OCI-LY7 (cell line): ENCODE measurements around the gene CFAP20.

Experiments used
- CTCF ChIP-seq: fragments of 200-600 bp; sonication (generic); conservative IDR thresholded peaks from 2 replicates; pipeline ENCODE4 v1.5.1; 2014; ENCODE audit warnings: mild to moderate bottlenecking, antibody characterized with exemption, low read length, moderate library complexity, mixed read lengths
- EZH2phosphoT487 ChIP-seq: fragments of 200-600 bp; sonication (generic); IDR thresholded peaks from 2 replicates; pipeline ENCODE4 v1.6.1; 2018; ENCODE audit warnings: low read depth, borderline replicate concordance, mild to moderate bottlenecking, mixed run types, antibody characterized with exemption, low read length, moderate library complexity, mixed read lengths

- TF ChIP-seq CTCF: no peak
- no peak for TF ChIP-seq EZH2phosphoT487
Observed at GRCh38 chr16:58070585-58070984, 58.6 kb downstream of the CFAP20 start.
